Stimulated activated naive CD8-positive, alpha-beta T cell treated with anti-CD3 and anti-CD28 coated beads, Interleukin-15, Interleukin-2, amounts not matched to agents 100 U/mL and 50 U/mL, for 24 hours (primary cell): ENCODE results near the gene ASPM.
"Not testable (repeated sequence)": the region's sequence is repeated elsewhere in the genome, so short reads cannot be mapped to it uniquely, and the experiment has no call there.

ENCODE experiments used
- ATAC-seq: fragments of 150-1000 bp; cut with Tn5 transposase; one replicate; pipeline ENCODE4 v1.10.0; 2021
- DNase-seq: peaks from one replicate; pipeline ENCODE4 v3.0.0; 2021

The ASPM gene

GRCh38 chr1:197143276-197143675, 3.2 kb downstream of the ASPM start:
- ATAC-seq (no peak), DNase-seq (no peak)

GRCh38 chr1:197141575-197141974, 4.9 kb downstream of the ASPM start:
- DNase-seq = no peak
- ATAC-seq = no peak

- no peak for DNase-seq
Observed at GRCh38 chr1:197140121-197140520, 6.3 kb downstream of the ASPM start.

GRCh38 chr1:197139169-197139568, 7.3 kb downstream of the ASPM start:
- DNase-seq (no peak), ATAC-seq (no peak)

More at GRCh38 chr1:197140121-197140520, 6.3 kb downstream of the ASPM start:
- no peak for ATAC-seq

GRCh38 chr1:197137322-197137721, 9.1 kb downstream of the ASPM start:
- DNase-seq = no peak
- no peak for ATAC-seq

- ATAC-seq = no peak
- no peak for DNase-seq
Observed at GRCh38 chr1:197130677-197131304, 15.7 kb downstream of the ASPM start.

- ATAC-seq = no peak
- no peak for DNase-seq
Observed at GRCh38 chr1:197129698-197130097, 16.8 kb downstream of the ASPM start.

GRCh38 chr1:197127246-197127912, 19.1 kb downstream of the ASPM start:
- ATAC-seq = no peak
- no peak for DNase-seq

GRCh38 chr1:197126691-197127090, 19.8 kb downstream of the ASPM start:
- no peak for ATAC-seq
- DNase-seq = no peak

- DNase-seq = no peak
- ATAC-seq = no peak
Observed at GRCh38 chr1:197124376-197124775, 22.1 kb downstream of the ASPM start.

GRCh38 chr1:197116156-197116555, 30.3 kb downstream of the ASPM start:
- no peak for ATAC-seq
- no peak for DNase-seq

- ATAC-seq = no peak
Observed at GRCh38 chr1:197106869-197107268, 39.6 kb downstream of the ASPM start.

GRCh38 chr1:197103300-197103699, 43.2 kb downstream of the ASPM start:
- no peak for ATAC-seq

More at GRCh38 chr1:197106869-197107268, 39.6 kb downstream of the ASPM start:
- DNase-seq = no peak

GRCh38 chr1:197101978-197102377, 44.5 kb downstream of the ASPM start:
- ATAC-seq = no peak
- DNase-seq = no peak

More at GRCh38 chr1:197103300-197103699, 43.2 kb downstream of the ASPM start:
- DNase-seq = no peak

- no peak for ATAC-seq
- DNase-seq = no peak
Observed at GRCh38 chr1:197100677-197101076, 45.8 kb downstream of the ASPM start.

- no peak for DNase-seq
- ATAC-seq = no peak
Observed at GRCh38 chr1:197099444-197099843, 47.0 kb downstream of the ASPM start.

- not testable (repeated sequence) for DNase-seq, ATAC-seq
Observed at GRCh38 chr1:197096971-197097370, 49.5 kb downstream of the ASPM start.

- ATAC-seq (no peak), DNase-seq (no peak)
Observed at GRCh38 chr1:197096137-197096536, 50.3 kb downstream of the ASPM start.

GRCh38 chr1:197093226-197093885, 53.1 kb downstream of the ASPM start:
- DNase-seq = no peak
- ATAC-seq = no peak

GRCh38 chr1:197092491-197093023, 53.9 kb downstream of the ASPM start:
- DNase-seq (no peak), ATAC-seq (no peak)

GRCh38 chr1:197083474-197083873, 63.0 kb downstream of the ASPM start:
- ATAC-seq (no peak), DNase-seq (no peak)

- no peak for DNase-seq
- no peak for ATAC-seq
Observed at GRCh38 chr1:197081117-197081753, 65.2 kb downstream of the ASPM start.

GRCh38 chr1:197080323-197080722, 66.1 kb downstream of the ASPM start:
- ATAC-seq = no peak
- no peak for DNase-seq
